Gastrocnemius medialis (tissue), 4 donors: Measurements from ENCODE around the gene CPN2. TPM values are rescaled to one million over a fixed set of nuclear protein-coding genes. Genes with fewer than 3 reads are reported as not detected.

ENCODE experiments used
- ATAC-seq, 2 donors: fragments of 150-250 bp; one replicate each; pipeline ENCODE4 v1.9.1; 2016
- DNase-seq, 2 donors: peaks; one replicate each; pipeline ENCODE4 v3.0.0-alpha.2; 2019
- H3K27ac ChIP-seq, 4 donors: fragments of 200-600 bp; sonication (generic); 1 replicate in 1 of 4; 2 replicates in 3 of 4; pipeline ENCODE4 v1.5.1; 2016 to 2018; ENCODE audit warnings: mild to moderate bottlenecking in 2 of 4, moderate library complexity in 1 of 4
- H3K27me3 ChIP-seq, 3 donors: fragments of 200-600 bp; sonication (generic) in 2 of 3; 1 replicate in 1 of 3; 2 replicates in 2 of 3; pipeline versions ENCODE4 v1.5.1 to v1.6.0; 2016 to 2019; ENCODE audit warnings: mild to moderate bottlenecking in 1 of 3, moderate library complexity in 1 of 3
- H3K36me3 ChIP-seq, 2 donors: fragments of 200-600 bp; sonication (generic) in 1 of 2; one replicate each; pipeline ENCODE4 v1.5.1; 2017 to 2018
- H3K4me1 ChIP-seq, 2 donors: fragments of 200-600 bp; sonication (generic) in 1 of 2; one replicate each; pipeline ENCODE4 v1.5.1; 2016 to 2017; ENCODE audit warnings: mild to moderate bottlenecking in 2 of 2
- H3K4me3 ChIP-seq, 4 donors: fragments of 200-600 bp; sonication (generic) in 3 of 4; 1 replicate in 1 of 4; 2 replicates in 3 of 4; pipeline ENCODE4 v1.5.1; 2016 to 2019; ENCODE audit warnings: mild to moderate bottlenecking in 2 of 4
- H3K9me3 ChIP-seq, 3 donors: fragments of 200-600 bp; sonication (generic) in 2 of 3; 1 replicate in 1 of 3; 2 replicates in 2 of 3; pipeline ENCODE4 v1.5.1; 2016 to 2019
- CTCF ChIP-seq, 5 experiments: fragments of 450-650 bp in 3 of 5; fragments of 200-600 bp in 2 of 5; sonication (generic) in 2 of 5; IDR thresholded peaks in 4 of 5; conservative IDR thresholded peaks in 1 of 5; 1 replicate in 4 of 5; 2 replicates in 1 of 5; pipeline ENCODE4 v1.5.1; 2016 to 2019; ENCODE audit warnings: antibody characterized with exemption in 5 of 5, mild to moderate bottlenecking in 3 of 5, moderate library complexity in 3 of 5
- POLR2A ChIP-seq, 2 donors: fragments of 450-650 bp; IDR thresholded peaks; one replicate each; pipeline ENCODE4 v1.6.1; 2017; ENCODE audit warnings: antibody characterized with exemption in 2 of 2, mild to moderate bottlenecking in 2 of 2, moderate library complexity in 2 of 2
- in situ Hi-C, 4 donors: fragments of 200-750 bp; cut with MboI; loops; one replicate each; pipeline versions ENCODE4 v1.15.0 to v1.8.0; 2017; ENCODE audit warnings: low sequenced_read_pairs in 4 of 4
- intact Hi-C: fragments of 100-400 bp; cut with DNase I; formaldehyde crosslinking; loops from one replicate; pipeline ENCODE4 v1.15.1; 2023; ENCODE audit warnings: low total_unique reads
- total RNA-seq, 4 donors: library from RNA; depleted of rRNA; stranded (reverse); fragments of >200 nt; gene quantifications; one replicate each; pipeline versions ENCODE4 v1.1.0 to v1.2.3, GENCODE V29; 2016

CPN2 gene
- total RNA-seq, 4 donors from 2014 or later: 0.46 to 1.1 TPM; not detected in 2

- H3K27ac ChIP-seq: no peak overlapping the region
- H3K36me3 ChIP-seq: no peaks in the 10 kb centered on the region
- in situ Hi-C loops (no loop called here), intact Hi-C loops (no loop called here)
- peak overlapping the region in 3 of 4 donors; percentile 12 to 21 (median 16) for H3K4me3 ChIP-seq
- DNase-seq (no peak), ATAC-seq (no peak)
- H3K27me3 ChIP-seq: peaks cover 27 to 33% (median 28%) of the 10 kb centered on the region in 3 donors
- H3K9me3 ChIP-seq: no peaks in the 10 kb centered on the region
- no peak for TF ChIP-seq POLR2A (IDR thresholded peaks at IDR 0.05)
- TF ChIP-seq CTCF (IDR thresholded peaks at IDR 0.05 in 4 of 5, conservative IDR thresholded peaks at IDR 0.05 in 1 of 5): no peak
- peaks cover 4 to 5% of the 10 kb centered on the region in 2 donors for H3K4me1 ChIP-seq
Measured at GRCh38 chr3:194396859-194397756, 46.0 kb upstream of the CPN2 start.

DNA sequence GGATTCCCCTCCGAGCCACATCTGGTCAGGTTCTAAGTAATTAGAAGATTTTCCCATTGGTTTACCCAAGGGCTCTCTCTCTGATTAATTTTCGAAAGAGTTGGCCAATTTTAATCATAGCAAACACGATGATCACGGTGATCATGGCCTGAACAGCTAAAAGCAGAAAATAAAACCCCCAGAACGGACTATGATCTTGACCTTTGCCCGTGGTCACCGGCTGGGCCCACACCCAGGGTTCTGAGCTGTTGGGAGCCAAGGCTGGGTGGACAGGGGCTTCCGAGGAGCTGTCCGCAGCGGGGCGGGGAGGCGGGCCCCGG lies 45.4 kb upstream of the CPN2 start:
- H3K4me3 ChIP-seq: peak overlapping the region in 1 of 4 donors; percentile 11
- DNase-seq: no peak
- no peak for ATAC-seq
- no peaks in the 10 kb centered on the region for H3K36me3 ChIP-seq
- H3K4me1 ChIP-seq: peaks cover 4 to 5% of the 10 kb centered on the region in 2 donors
- TF ChIP-seq POLR2A (IDR thresholded peaks at IDR 0.05) (no peak), CTCF (IDR thresholded peaks at IDR 0.05 in 4 of 5, conservative IDR thresholded peaks at IDR 0.05 in 1 of 5) (no peak)
- H3K27ac ChIP-seq: no peak overlapping the region
- no peaks in the 10 kb centered on the region for H3K9me3 ChIP-seq
- intact Hi-C loops: no loop called here
- H3K27me3 ChIP-seq: peaks cover 28 to 33% (median 30%) of the 10 kb centered on the region in 3 donors
- in situ Hi-C loops: no loop called here

DNA sequence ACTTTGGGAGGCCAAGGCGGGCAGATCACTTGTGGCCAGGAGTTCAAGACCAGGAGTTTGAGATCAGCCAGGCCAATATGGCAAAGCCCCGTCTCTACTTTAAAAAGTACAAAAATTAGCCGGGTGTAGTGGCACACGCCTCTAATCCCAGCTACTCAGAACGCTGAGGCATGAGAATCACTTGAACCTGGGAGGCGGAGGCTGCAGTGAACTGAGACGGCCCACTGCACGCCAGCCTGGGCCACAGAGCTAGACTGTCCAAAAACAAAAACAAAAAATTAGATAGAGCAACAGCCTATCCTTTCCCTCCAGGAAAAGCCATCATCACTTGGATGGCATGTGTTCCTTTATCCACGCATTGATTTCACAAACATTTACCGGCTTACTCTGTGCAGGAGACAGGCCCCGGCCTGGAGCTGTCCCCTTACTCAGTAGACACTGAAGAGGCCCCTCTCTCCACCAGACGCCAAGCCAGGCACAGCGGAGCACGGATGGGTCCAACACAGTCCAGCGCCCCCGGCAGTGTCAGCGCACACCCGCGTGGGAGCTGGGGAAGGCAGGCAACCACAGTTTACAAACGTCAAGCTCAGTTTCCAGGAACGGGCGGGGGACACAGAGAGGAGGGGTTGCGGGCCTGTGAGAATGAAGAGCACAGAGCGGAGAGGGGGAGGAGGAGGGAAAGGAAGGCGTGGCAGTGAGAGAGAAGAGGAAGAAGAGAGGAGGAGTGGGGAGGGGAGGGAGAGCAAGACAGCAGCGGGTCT lies 44.8 kb upstream of the CPN2 start:
- Histone ChIP-seq H3K27ac (no peak overlapping the region), H3K4me1 (peaks cover 4 to 5% of the 10 kb centered on the region in 2 donors), H3K4me3 (no peak overlapping the region), H3K36me3 (no peaks in the 10 kb centered on the region), H3K9me3 (no peaks in the 10 kb centered on the region), H3K27me3 (peaks cover 28 to 34% (median 33%) of the 10 kb centered on the region in 3 donors)
- in situ Hi-C loops: no loop called here
- ATAC-seq (no peak), DNase-seq (no peak)
- intact Hi-C loops: no loop called here
- TF ChIP-seq CTCF (IDR thresholded peaks at IDR 0.05 in 4 of 5, conservative IDR thresholded peaks at IDR 0.05 in 1 of 5) (no peak), POLR2A (IDR thresholded peaks at IDR 0.05) (no peak)

- intact Hi-C loops: no loop called here
- DNase-seq: no peak
- TF ChIP-seq POLR2A (IDR thresholded peaks at IDR 0.05): no peak
- ATAC-seq: no peak
- Histone ChIP-seq H3K4me3 (no peak overlapping the region), H3K27me3 (peaks cover 28 to 37% (median 33%) of the 10 kb centered on the region in 3 donors), H3K4me1 (peaks cover 4 to 5% of the 10 kb centered on the region in 2 donors), H3K36me3 (no peaks in the 10 kb centered on the region), H3K9me3 (no peaks in the 10 kb centered on the region), H3K27ac (no peak overlapping the region)
- in situ Hi-C loops: no loop called here
Measured at GRCh38 chr3:194395212-194395611, 44.1 kb upstream of the CPN2 start.

- in situ Hi-C loops: no loop called here
- Histone ChIP-seq H3K36me3 (no peaks in the 10 kb centered on the region), H3K27ac (no peak overlapping the region), H3K4me1 (peaks cover 1 to 4% of the 10 kb centered on the region in 2 donors), H3K9me3 (no peaks in the 10 kb centered on the region), H3K4me3 (no peak overlapping the region), H3K27me3 (peaks cover 13 to 33% (median 21%) of the 10 kb centered on the region in 3 donors)
- TF ChIP-seq CTCF (IDR thresholded peaks at IDR 0.05 in 4 of 5, conservative IDR thresholded peaks at IDR 0.05 in 1 of 5) (no peak), POLR2A (IDR thresholded peaks at IDR 0.05) (no peak)
- no peak for DNase-seq
- intact Hi-C loops: no loop called here
- ATAC-seq: no peak
Measured at GRCh38 chr3:194392576-194392975, 41.4 kb upstream of the CPN2 start.
